Hematopoietic multipotent progenitor cell treated with erythropoietin and hydrocortisone succinate and interleukin-3 and kit ligand, for 8 days (in vitro differentiated cells): ENCODE results near the gene MTHFSD.
A peak's percentile ranks its signal among the peaks of the same experiment; 100 is the strongest.

Source experiments
- DNase-seq: peaks from one replicate; pipeline ENCODE4 v3.0.0-alpha.2; 2015

MTHFSD gene

DNA sequence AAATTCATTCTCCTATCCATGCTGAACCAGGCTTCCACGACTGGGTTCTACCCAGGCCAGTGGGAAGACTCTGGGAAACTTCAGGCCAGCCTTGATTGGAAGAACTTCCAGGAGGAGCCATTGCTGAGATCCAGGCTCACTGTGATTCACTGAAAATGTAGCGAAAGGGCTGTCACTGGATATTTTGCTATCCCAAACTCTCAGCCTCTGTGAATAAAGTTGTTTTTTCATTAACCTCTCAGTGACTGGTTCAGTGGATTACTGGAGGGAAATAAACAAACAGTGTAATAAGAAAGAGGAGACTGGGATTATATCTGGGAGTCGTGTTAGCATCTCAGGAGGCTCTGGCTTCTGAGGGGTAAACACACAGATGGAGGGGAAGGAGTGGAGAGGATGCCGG lies 26.4 kb upstream of the MTHFSD start:
- DNase-seq: no peak

DNA sequence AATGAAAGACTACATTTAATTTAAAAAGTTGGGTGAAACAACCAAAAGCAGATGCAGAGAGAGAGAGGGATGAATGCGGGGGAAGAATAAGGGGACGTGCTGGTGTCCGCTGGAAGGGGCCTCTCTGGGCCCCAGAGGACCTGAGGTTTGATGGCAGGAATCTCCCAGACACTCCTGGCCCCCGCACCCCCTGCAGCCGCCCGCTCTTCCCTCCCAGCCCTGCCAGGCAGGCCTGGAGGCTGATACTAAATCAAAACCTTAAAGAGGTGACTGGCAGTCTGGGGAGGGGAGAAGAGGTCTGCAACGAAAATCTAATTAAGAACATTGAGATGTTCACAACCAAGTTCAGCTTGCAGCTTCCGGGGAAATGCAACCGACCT lies 25.7 kb upstream of the MTHFSD start:
- no peak for DNase-seq

DNA sequence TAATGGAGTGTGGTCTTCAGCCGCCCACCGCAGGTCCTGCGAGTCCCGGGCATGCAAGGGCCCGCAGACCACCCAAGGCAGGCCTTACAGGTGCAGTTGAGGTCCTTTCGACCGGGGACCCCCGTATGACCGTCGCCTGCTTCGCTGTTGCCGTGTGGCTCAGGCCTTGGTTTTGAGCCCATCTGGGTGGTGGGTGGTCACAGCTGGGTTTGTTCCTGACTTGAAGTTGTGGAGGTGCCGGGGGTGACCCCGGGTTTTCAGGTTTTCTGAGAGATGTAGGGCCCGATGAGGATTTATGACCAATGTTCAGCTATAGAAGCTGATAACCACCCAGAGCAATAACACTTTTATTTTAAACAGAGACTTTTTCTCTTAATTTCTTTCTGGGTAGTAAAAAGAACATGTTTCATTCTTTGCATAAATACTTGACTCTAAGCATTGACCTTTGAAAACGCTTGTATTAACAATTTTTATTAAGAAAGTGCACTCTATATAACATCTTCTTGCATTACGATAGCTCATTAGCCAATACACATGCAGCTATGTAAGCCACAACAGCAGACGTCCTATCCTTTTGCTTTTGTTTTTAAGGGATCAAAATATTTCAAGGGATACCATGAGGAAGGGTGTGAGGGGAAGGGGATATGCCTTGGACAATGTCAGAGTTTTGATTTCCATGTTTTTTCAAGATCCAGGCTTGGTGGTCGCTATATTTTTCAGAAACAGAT lies 25.2 kb upstream of the MTHFSD start:
- no peak for DNase-seq

DNA sequence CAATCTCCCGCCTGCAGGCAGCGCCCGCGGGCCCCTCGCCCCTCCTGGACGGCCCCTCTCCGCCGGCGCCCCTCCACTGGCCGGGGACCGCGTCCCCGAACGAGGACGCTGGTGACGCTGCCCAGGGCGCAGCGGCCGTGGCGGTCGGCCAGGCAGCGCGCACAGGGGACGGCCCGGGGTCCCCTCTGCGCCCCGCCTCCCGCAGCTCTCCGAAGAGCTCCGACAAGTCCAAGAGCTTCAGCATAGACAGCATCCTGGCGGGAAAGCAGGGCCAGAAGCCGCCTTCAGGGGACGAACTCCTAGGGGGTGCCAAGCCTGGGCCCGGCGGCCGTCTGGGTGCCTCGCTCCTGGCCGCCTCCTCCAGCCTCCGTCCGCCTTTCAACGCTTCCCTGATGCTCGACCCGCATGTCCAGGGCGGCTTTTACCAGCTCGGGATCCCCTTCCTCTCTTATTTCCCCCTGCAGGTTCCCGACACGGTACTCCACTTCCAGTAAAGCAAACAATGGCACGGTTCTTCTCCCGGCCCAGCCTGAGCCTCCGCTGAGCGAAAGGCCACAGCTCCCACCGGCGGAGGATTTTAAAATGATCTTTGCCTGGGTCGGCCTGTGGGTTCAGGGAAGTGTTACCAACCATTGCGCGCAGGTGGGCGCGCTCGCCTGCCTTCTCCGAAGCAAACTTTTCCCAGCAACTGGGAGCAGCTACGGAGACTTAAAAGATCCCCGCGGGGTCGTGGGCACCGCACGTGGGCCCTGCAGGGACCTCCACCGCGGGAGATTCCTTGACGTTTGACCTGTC lies 24.4 kb upstream of the MTHFSD start:
- DNase-seq: no peak

DNA sequence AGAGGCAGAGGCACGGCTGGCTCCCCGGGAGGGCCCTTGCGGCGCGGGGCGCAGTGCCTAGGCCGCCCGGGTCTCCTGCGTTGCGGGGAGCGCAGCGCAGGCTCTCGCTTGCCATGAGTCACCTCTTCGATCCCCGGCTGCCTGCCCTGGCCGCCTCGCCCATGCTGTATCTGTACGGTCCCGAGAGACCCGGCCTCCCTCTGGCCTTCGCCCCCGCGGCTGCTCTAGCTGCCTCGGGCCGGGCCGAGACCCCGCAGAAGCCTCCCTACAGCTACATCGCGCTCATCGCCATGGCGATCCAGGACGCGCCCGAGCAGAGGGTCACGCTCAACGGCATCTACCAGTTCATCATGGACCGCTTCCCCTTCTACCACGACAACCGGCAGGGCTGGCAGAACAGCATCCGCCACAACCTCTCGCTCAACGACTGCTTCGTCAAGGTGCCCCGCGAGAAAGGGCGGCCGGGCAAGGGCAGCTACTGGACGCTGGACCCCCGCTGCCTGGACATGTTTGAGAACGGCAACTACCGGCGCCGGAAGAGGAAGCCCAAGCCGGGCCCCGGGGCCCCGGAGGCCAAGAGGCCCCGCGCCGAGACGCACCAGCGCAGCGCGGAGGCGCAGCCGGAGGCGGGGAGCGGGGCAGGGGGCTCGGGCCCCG lies 23.7 kb upstream of the MTHFSD start:
- DNase-seq: no peak

DNA sequence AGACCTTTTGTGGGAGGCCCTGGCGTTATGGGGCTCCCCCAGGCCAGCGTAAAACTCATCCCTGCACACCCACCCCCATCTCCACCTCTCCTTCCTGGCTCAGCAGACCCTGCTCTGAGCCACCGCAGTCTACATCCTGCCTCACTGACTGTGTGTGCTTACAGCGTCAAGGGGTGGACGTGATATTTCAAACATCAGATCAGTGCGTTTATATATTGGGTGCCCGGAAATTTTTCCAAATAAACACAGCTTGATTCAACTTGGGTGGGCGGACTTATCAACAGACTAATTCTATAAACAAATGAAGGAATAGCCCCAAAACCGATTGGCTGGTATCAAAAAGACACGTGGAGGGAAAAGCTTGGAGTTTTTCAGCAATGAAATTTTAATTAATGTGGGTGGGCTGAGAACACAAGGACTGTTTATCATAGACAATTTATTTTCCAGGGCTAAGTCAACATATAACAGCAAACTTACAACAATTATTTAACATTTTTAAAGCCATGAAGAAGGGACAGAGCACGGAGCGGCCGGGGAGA lies 23.1 kb upstream of the MTHFSD start, which contains the start of gene FOXL1:
TSS of gene FOXL1 (plus strand) at position 489 of the 539 bp plus-strand sequence. CDS start 175 bp downstream, outside the sequence.
- DNase-seq: no peak

DNA sequence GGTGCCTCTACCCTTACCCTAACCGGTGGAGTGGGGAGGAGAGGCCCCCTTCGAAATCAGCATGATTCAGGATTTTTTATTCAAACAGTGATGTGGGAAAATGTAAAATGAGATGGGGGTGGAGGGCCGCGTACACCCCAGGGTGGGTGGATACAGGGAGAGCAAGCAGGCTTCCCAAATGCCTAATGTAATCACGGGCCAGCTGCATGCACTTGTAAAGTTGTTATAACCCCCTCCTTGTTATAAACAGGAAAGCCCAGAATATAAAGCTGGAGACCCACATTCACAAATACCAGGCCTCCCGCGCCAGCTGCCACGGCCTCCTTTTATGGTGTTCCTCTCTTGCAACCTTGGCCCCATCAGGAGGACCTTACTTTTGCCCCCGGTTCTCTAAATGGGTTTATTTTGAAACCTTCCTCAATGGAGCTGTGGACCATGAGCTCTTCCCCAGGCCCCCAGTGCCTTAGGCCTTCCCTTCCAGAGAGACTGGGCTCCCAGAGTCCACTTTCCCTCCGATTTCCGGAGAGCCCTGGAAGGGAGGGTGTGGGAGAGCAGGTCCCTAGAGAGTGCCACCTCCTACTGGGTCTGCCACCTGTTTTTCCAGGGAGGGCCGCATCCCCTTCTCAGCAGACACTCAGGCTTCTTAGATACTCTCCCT lies 22.4 kb upstream of the MTHFSD start:
- DNase-seq: no peak

DNA sequence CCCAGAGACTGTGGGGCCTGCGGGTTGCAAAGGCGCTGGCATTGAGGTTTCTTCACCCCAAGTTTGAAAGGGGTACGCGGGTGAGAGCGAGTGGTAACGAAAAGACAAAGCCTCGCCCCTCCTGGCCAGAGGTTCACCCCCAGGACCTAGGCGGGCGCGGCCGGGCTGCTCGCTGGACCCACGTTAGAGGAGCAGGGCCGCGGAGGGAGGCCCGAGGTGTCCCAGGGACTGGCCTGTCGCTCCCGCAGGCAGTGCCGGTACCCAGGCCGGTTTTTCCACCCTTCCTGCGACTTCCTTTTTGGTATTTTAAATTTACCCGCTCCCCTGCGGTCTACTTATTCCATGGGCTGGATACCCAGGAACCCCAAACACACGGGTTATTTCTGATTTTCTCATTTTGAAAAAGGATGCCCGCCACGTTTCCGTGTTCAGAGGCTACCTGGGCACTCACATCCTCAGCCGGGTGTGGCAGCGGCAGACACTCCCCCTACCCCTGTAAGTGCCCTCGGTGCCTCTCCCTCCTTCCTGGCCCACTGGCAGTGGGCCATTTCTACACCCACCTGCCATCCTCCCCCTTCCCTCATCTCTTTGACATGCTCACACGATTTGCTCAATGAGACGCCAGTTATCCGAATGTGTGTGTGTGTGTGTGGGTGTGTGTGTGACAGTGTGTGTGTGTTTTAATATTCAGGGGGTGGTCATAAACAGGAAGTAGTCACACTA lies 21.7 kb upstream of the MTHFSD start:
- no peak for DNase-seq

DNA sequence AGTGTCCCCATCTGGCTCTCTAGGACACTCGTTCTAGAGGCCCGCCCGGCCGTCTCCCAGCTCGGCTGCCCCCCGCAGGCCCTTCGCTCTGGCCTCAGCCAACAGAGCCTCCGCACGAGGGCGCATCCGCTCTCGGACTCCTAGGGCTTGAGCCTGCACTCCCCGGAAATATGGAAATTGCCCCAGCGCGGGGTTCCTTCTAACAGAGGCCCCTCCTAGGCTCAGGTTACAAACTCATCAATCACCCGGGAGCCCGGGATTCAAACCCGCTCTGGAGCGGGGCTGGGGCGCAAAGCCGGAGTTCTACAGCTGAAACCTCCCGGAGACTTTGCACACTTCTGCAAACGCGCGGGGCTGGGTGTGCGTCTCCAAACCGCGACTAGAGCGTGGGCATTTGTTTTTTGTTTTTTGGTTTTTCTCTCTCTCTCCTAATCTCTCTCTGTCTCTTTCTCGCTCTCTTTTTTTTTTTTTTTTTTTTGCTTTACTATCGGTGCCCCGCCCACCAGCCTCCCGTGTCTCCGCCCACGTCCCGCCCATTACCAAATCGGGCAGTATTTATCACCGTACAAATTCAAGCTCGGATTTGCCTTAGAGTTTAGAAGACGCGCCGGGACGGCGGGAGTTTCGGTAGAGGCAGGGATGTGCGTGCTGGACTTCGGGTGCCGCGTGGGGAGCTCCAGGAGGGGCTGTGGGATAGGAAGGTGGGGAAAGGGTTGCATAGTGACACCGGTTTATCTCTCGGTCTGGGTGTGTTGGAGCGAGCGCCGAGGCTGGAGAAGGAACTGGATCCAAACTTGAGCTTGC lies 20.9 kb upstream of the MTHFSD start:
- DNase-seq: peak; percentile 33

DNA sequence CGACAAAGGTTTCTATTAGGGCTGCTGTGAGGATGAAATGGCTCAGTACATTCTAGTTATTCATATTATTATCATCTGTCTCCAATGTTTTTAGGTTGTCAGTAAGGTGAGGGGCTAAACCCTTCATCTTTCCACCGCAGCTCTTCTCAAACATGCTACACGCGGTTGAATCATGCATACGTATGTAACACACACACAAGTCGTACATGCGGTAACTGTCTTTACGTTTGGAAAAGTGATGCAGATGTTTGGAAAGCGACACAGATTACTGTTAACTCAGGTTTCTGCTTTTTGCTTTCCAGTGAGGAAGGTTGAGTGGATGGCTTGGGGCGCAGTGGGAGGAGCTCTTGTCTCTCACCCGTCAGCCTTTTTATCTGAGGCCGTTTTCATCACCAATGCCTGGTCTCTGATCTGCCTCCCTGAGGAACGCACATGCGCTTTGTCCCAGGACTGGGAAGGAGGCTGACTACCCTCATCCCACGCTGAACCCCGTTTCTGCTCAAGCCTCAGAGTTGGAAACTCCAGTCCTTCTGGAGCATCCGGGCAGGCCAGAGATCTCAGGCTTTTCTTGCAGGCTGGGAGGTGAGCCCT lies 20.2 kb upstream of the MTHFSD start:
- DNase-seq: no peak

DNA sequence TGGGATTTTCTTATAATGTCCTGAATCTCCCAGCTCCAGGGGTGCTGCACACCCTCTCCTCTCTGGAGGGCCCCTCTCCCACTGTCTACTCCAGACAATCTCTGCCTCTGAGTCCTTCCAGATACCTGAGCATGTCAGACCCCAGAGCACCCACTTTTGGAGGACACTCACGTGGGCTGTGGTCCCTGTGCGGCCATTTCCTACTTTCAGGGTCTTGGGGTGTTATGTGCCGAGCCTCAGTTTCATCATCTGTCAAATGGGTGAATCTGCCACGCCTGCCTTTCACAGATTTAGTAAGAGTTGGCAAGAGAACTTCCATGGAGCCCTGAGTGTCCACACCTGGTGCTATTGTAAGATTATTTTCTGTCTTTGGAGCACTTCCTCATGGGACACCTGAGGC lies 19.6 kb upstream of the MTHFSD start:
- no peak for DNase-seq

DNA sequence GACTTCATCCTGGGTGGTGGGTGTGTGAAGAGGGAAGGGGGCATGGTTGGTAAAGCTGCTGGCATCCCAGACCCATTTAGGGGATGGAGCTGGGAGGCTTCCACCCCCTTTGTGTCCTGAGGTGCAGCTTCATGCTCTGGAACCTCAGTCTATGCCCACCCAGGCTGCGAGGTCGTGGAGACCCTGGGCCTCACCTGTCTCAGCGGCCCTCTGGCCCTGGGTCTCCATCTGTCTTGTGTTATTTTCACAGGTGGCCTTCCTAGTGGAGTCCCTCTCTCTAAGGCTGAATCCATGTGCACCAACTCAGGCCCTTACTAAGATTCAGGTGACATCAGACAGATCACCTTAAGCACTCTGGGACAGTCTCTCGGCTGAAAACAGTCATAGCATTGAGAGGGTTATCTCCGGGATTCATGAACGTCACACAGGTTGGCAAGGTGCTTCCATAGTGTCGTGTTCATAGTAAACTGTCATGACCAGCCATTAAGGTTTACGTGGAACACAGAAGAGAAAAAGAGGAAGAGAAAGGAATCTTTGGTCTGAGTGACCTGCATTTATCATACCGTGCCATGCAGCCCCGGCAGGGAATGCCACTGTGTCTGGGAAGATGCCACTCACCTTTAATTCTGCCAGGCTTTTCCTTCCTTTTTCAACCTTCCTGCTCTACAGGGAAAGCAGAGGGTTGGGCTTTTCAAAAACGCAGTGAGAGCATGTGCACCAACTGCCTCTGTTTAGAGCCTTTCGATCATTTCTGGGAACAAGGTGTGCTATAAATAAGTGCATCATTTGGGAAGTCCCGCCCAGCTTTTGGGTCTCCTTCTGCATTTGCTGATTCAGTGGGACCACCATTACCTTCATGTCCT lies 18.8 kb upstream of the MTHFSD start:
- no peak for DNase-seq

DNA sequence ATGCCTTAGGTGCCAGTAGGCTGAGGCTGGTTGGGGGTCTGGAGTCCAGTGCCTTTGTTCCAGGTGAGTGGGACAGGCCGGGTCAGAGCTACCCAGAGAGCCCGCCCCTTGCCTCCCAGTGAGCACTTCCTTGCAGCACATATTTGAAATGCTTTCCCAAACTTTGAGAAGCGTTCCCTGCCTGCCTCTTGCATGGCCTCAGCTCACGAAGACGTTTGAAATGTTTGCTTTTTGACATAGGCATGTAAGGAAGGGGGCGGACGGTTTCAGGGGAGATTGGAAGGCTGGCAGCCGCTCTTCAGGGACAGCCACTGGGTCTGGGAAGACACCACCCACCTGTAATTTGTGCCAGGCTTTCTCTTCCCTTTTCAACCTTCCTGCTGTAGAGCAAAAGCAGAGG lies 18.2 kb upstream of the MTHFSD start:
- DNase-seq: no peak

DNA sequence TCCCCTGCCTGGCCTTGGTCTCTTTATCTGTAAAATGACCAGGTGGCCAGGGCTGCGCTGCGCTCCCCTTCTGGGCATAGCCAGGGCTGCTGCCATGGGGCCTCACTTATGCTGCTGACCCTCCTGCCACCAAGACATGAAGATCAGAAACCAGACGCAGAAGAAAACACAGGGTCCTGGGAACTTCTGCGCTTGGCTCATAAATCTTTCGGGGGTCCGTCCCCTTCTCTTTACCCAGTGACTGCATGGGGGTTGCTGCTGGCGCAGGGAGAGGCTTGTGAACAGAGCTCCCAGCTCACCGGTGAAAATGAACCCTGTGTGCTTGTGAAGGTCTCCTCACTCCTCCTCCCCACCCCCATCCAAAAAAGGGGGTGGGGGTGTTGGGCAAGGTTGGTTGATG lies 17.6 kb upstream of the MTHFSD start:
- no peak for DNase-seq

DNA sequence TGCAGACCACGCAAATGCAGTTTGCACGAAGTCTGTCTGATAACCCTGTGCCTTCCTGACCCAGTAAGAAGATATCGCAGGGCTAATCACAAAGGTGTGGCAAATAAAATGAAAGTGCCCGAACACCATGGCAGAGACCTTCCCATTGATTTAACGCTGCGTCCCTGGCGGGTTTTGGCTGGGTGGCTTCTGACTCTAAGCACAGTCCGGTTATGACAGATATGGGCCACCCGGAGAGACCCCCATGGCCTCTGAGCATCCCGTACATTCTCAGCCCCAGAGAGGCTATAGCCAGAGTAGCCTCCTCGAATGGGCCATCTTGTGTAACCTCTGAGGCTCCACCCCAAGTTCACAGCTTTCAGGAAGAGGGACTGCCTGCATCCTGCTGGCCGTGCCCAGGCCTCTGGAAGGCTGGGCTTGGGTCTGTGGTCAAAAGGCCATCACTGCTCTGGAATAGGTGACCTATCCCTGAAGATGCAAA lies 17.0 kb upstream of the MTHFSD start:
- no peak for DNase-seq

DNA sequence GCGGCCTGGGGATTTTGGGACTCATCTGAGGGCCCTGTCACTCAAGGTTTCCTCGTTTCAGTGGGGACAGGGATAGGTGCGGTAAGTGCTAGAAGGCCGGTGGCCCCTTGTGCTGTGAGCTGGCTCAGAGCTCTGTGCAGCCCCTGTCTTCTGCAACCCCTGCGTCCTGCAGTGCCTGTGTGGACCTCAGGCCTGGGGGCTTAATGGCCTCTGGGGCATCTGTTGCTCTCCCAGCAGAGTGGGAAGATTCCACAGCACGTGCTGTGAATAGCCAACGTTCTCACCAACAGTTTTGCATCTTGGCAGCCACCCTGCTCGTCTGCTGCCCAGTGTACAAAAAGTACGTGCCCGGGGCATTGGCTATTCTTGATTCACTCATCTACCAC lies 16.5 kb upstream of the MTHFSD start:
- DNase-seq: no peak

DNA sequence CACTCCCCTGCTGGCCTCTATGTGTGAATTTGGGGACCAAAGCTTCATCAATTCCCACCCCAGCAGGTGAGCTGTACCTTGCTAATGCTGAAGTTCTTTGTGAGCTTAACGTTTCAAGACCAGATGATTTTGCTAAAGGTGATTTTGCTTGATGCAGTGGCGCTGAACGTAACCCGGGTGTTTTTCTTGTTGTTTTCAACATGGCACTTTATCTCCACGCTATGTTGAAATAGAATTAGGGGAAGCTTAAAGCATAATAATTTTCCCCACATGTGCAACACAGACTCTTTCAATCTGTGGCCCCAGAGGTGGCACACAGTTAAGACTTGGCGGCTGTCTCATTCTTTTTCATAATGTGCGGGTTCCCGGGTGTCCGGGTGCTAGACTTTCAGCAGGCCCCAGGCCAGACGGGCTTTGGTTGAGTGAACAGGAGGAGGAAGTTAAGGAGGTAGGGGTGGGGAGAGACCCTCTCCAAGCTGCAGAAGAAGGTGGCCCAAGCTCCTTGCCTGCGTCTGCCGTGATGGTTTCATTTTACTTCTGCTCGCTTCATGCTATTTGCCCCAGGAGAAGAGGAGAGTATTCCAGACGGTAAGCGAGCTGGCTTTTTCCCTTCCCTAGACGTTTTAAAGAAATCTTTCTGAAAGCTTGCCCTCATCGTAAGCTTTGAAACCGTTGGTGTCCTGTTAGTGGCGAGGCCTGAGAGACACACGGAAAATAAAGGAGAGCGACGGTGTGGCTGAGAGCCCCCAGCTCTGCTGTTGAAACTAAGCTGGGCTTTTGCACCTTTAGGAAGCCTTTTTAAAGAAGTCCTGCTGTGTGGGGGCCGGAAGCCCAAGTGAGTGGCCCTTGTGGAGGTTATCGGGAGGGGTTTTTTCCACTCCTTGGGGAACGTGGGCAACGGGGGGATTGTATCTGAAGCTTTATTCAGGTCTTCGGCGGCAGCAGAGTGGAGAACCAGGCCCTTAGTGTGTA lies 15.8 kb upstream of the MTHFSD start:
- DNase-seq: no peak

DNA sequence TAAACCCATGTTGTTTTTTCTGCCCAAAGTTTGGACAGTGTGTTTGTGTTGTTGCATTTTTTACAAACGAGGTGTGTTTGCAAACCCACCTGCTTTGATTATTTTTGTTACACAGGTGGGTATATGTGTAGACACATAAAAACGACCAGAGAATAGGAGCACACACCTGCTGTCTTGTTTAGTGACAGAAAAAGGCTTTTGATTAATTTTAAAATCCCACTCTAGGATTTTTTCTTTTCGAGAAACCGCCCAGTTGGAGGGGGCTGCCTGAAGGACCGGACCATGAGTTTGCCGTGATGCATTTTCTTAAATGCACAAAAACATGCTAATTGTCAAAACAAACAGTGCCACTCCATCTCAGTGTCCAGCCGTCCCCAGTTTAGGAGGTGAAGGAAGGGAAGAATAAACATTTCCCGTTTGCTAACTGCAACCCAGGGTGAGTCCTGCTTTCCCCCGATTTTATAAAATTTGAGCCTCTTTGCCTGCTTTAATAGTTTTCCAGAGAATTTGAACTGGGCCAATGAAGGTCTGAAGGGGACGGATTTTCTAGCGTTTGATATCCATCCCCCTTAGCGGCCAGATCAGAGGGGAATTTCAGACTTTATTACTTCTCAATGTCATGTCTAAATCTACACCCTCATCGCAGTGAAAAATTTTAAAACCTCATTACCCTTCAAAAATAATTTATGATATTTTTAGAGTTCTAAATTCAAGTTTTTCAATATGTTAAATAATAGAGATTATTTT lies 14.8 kb upstream of the MTHFSD start:
- no peak for DNase-seq
